Right renal cortex interstitium (tissue), 3 donors: Measurements from ENCODE around the gene SENP7. TPM values are rescaled to one million over a fixed set of nuclear protein-coding genes. Genes with fewer than 3 reads are reported as not detected.
"Not testable (repeated sequence)": the region's sequence is repeated elsewhere in the genome, so short reads cannot be mapped to it uniquely, and the experiment has no call there.

Experiments used
- DNase-seq, 3 donors: peaks; one replicate each; pipeline ENCODE4 v3.0.0-alpha.2; 2013; ENCODE audit warnings: low read depth in 3 of 3, low spot score in 2 of 3
- polyA plus RNA-seq, 3 donors: library from polyadenylated mRNA; unstranded; fragments of 120-200 nt; gene quantifications; one replicate each; pipeline ENCODE4 v1.2.1, GENCODE V29; 2013; ENCODE audit not compliant: insufficient read length in 3 of 3

Gene SENP7
- polyA plus RNA-seq, 3 donors: 61.6 to 83.6 (median 79.8) TPM

- no peak for DNase-seq
Measured at GRCh38 chr3:101466465-101467309, 46.3 kb downstream of the SENP7 start.

- no peak for DNase-seq
Measured at GRCh38 chr3:101464235-101464634, 48.8 kb downstream of the SENP7 start.

- no peak for DNase-seq
Measured at GRCh38 chr3:101461451-101461850, 51.6 kb downstream of the SENP7 start.

- no peak for DNase-seq
Measured at GRCh38 chr3:101458387-101458786, 54.6 kb downstream of the SENP7 start.

GRCh38 chr3:101454629-101455028 is 58.4 kb downstream of the SENP7 start:
- DNase-seq: no peak

GRCh38 chr3:101453961-101454360 is 59.1 kb downstream of the SENP7 start:
- DNase-seq: no peak

GRCh38 chr3:101438641-101439040 is 74.4 kb downstream of the SENP7 start:
- DNase-seq: not testable (repeated sequence)

GRCh38 chr3:101433652-101434051 is 79.4 kb downstream of the SENP7 start:
- no peak for DNase-seq

- DNase-seq: no peak
Measured at GRCh38 chr3:101423984-101424888, 88.8 kb downstream of the SENP7 start.

GRCh38 chr3:101418851-101419250 is 94.2 kb downstream of the SENP7 start:
- no peak for DNase-seq

- DNase-seq: no peak
Measured at GRCh38 chr3:101414121-101414520, 98.9 kb downstream of the SENP7 start.

GRCh38 chr3:101413656-101414055 is 99.4 kb downstream of the SENP7 start:
- no peak for DNase-seq

- DNase-seq: no peak
Measured at GRCh38 chr3:101391413-101391950, 121.5 kb downstream of the SENP7 start.

- no peak for DNase-seq
Measured at GRCh38 chr3:101388706-101389105, 124.3 kb downstream of the SENP7 start.

GRCh38 chr3:101387351-101387750 is 125.7 kb downstream of the SENP7 start:
- DNase-seq: no peak

- DNase-seq: no peak
Measured at GRCh38 chr3:101384426-101384825, 128.6 kb downstream of the SENP7 start.

GRCh38 chr3:101383656-101384055 is 129.4 kb downstream of the SENP7 start:
- DNase-seq: no peak

- no peak for DNase-seq
Measured at GRCh38 chr3:101383156-101383575, 129.8 kb downstream of the SENP7 start.

GRCh38 chr3:101381809-101382208 is 131.2 kb downstream of the SENP7 start:
- no peak for DNase-seq

GRCh38 chr3:101379658-101380376 is 133.2 kb downstream of the SENP7 start:
- DNase-seq: no peak

GRCh38 chr3:101377796-101378195 is 135.2 kb downstream of the SENP7 start:
- DNase-seq: no peak
